ENCODE data around the gene RPL5.

The RPL5 gene

GRCh38 chr1:92842082-92843045, 10.5 kb downstream of the RPL5 start:
- in situ Hi-C loops (cut with MboI; ENCODE audit: low pct_unique_long_range_greater_than_20kb, low sequenced_read_pairs, unreplicated experiment) = no loop called here
- TF ChIP-seq, protein P1, sequence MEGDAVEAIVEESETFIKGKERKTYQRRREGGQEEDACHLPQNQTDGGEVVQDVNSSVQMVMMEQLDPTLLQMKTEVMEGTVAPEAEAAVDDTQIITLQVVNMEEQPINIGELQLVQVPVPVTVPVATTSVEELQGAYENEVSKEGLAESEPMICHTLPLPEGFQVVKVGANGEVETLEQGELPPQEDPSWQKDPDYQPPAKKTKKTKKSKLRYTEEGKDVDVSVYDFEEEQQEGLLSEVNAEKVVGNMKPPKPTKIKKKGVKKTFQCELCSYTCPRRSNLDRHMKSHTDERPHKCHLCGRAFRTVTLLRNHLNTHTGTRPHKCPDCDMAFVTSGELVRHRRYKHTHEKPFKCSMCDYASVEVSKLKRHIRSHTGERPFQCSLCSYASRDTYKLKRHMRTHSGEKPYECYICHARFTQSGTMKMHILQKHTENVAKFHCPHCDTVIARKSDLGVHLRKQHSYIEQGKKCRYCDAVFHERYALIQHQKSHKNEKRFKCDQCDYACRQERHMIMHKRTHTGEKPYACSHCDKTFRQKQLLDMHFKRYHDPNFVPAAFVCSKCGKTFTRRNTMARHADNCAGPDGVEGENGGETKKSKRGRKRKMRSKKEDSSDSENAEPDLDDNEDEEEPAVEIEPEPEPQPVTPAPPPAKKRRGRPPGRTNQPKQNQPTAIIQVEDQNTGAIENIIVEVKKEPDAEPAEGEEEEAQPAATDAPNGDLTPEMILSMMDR (IDR thresholded peaks at IDR 0.05; ENCODE audit: extremely low read depth, insufficient read depth, missing control alignments) = no peak
- no peak for DNase-seq (ENCODE audit: low spot score)

DNA sequence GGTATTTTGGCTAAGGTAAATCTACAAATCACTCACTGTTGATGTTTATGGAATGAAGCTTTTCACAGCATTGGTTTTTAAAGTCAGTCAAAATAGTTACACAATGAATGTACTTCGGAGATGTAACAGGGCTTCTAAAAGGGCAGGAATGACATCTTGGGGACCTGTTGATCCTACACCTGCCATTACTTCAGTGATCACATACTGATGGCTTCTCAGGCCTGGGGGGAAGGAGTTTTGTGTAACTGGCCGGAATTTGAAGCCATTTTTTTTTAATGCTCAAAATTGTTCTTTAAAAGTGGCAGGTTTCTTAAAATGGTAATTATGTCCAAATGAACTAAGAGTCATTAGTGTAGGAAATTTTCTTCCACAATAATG, 11.2 kb downstream of the RPL5 start:
- in situ Hi-C loops (cut with MboI; ENCODE audit: low pct_unique_long_range_greater_than_20kb, low sequenced_read_pairs, unreplicated experiment) = no loop called here
- TF ChIP-seq, protein P1 (IDR thresholded peaks at IDR 0.05; ENCODE audit: extremely low read depth, insufficient read depth, missing control alignments) = no peak
- no peak for DNase-seq (ENCODE audit: low spot score)

DNA sequence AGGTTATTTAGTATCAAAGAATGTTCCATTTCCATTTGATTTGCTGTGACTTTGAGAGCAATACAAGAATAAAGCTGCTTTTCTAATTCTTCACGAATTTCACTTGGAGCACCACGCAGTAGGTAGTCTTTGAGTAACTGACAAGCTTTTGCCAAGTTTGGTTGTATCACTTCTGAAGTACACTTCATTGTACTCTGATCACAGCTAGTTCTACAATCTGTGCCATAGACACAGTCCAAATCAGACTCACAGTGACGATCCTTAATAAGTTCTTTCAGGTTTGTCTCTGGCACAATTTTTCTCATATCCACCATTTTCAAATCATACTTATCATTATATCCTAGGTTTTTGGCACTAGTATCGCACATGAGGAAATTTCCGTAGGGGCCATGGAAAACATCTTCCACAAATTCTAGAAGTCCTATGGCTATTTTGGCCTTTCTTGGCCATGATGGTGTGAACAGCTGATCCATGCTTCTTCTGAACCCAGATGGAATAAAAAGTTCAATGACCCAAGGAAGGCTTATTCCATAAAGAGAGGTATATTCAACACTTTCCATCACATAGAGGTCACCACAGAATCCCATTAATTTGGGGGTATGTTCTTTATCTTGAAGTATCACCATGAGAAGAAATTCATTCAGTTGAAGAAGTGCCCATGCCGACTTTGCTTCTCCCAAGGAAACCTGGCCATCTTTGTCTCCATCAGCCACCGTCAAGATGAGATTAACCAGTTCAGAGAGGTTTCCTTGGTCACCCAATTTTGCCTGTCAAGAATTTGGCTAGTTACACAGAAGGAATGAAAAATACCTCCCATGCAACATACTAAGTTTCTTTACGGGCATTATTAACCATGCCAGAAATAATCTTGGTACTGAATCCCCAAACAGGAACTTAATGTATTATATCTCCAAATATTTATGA, 11.9 kb downstream of the RPL5 start:
- in situ Hi-C loops (cut with MboI; ENCODE audit: low pct_unique_long_range_greater_than_20kb, low sequenced_read_pairs, unreplicated experiment) = no loop called here
- no peak for DNase-seq (ENCODE audit: low spot score)
- TF ChIP-seq, protein P1 (IDR thresholded peaks at IDR 0.05; ENCODE audit: extremely low read depth, insufficient read depth, missing control alignments) = no peak

DNA sequence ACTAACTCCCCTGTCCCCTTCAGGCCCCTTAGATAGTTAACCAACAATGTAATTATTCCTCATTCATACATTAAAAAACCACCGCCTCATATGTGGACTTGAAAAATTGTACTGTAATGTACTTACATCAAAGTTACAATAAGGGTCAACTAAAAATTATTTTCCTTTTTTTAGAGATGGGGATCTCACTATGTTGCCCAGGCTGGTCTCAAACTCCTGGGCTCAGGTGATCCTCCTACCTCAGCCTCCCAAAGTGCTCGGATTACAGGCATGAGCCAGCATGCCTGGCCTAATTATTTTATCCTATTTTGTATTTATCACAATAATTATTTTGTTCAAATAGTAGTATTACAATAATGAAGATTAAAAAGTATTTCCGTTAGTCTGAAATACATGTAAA, 12.6 kb downstream of the RPL5 start:
- no peak for DNase-seq (ENCODE audit: low spot score)
- TF ChIP-seq, protein P1 (IDR thresholded peaks at IDR 0.05; ENCODE audit: extremely low read depth, insufficient read depth, missing control alignments) = no peak
- in situ Hi-C loops (cut with MboI; ENCODE audit: low pct_unique_long_range_greater_than_20kb, low sequenced_read_pairs, unreplicated experiment) = no loop called here

DNA sequence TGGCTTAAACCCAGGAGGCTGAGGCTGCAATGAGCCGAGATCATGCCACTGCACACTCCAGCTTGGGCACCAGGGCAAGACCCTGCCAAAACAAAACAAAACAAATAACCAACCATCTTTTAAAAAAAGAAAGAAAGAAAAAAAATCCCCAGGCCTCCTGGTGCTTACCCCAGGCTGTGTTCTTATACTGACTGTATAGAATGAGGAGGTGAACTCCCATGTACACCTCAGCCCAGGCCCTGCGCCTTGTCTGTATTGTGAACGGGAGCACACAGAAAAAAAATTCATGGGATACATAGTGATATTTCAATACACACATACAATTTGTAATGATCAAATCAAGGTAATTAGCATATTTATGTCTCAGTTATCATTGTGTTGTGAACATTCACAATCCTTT, 14.1 kb downstream of the RPL5 start:
- TF ChIP-seq, protein P1 (IDR thresholded peaks at IDR 0.05; ENCODE audit: extremely low read depth, insufficient read depth, missing control alignments) = no peak
- DNase-seq (ENCODE audit: low spot score) = no peak
- in situ Hi-C loops (cut with MboI; ENCODE audit: low pct_unique_long_range_greater_than_20kb, low sequenced_read_pairs, unreplicated experiment) = no loop called here

- TF ChIP-seq, protein P1 (IDR thresholded peaks at IDR 0.05; ENCODE audit: extremely low read depth, insufficient read depth, missing control alignments) = no peak
- in situ Hi-C loops (cut with MboI; ENCODE audit: low pct_unique_long_range_greater_than_20kb, low sequenced_read_pairs, unreplicated experiment) = no loop called here
- no peak for DNase-seq (ENCODE audit: low spot score)
Observed at GRCh38 chr1:92848201-92848600, 16.4 kb downstream of the RPL5 start.
